SK-N-SH (cell line): Measurements from ENCODE around the gene SLAMF7. TPM values are rescaled to one million over a fixed set of nuclear protein-coding genes. Genes with fewer than 3 reads are reported as not detected.

Source experiments
- CTCF ChIA-PET: fragments of 300-600, 350-600 bp; formaldehyde crosslinking; extraction: SDS; loops from one replicate; lab custom pipeline; 2021; lab: Yijun Ruan, JAX
- POLR2A ChIA-PET: fragments of 350-600 bp; sonication (Branson Sonifier 250); formaldehyde crosslinking; extraction: SDS; loops from one replicate; lab custom pipeline; 2020; ENCODE audit warnings: antibody characterized with exemption, inconsistent platforms; lab: Yijun Ruan, JAX
- DNase-seq: peaks from one replicate; pipeline ENCODE4 v3.0.0; 2012
- H2AFZ ChIP-seq: fragments of 200-600 bp; sonication (generic); 2 replicates; pipeline ENCODE4 v1.8.1; 2016; ENCODE audit warnings: antibody characterized with exemption, mild to moderate bottlenecking, low read depth
- H3F3A ChIP-seq: fragments of 200-600 bp; sonication (generic); replicated peaks from 2 replicates; pipeline ENCODE3; 2016; ENCODE audit warnings: antibody characterized with exemption, mild to moderate bottlenecking; ENCODE audit not compliant: insufficient read depth
- H3K27ac ChIP-seq, 2 experiments: fragments of 200-500 bp in 1 of 2; fragments of 200-600 bp in 1 of 2; sonication (Bioruptor generic) in 1 of 2; sonication (generic), shearing (Covaris generic) in 1 of 2; 2 replicates each; pipeline versions ENCODE4 v1.5.1 to v1.6.1; 2014 to 2016; ENCODE audit warnings: low read depth in 2 of 2, inconsistent platforms in 1 of 2, low read length in 1 of 2, mild to moderate bottlenecking in 1 of 2, mixed read lengths in 1 of 2
- H3K27me3 ChIP-seq: fragments of 200-600 bp; sonication (generic), shearing (Covaris generic); 2 replicates; pipeline ENCODE4 v1.6.1; 2016; ENCODE audit warnings: mixed run types; ENCODE audit not compliant: insufficient read depth
- H3K36me3 ChIP-seq, 2 experiments: fragments of 200-500 bp in 1 of 2; fragments of 200-600 bp in 1 of 2; sonication (Bioruptor generic) in 1 of 2; sonication (generic) in 1 of 2; replicated peaks in 1 of 2; 2 replicates each; pipeline versions ENCODE3 to v1.5.1; 2014 to 2016; ENCODE audit warnings: low read length in 1 of 2, mild to moderate bottlenecking in 1 of 2; ENCODE audit not compliant: insufficient read depth in 2 of 2, control insufficient read depth in 1 of 2
- H3K4me1 ChIP-seq, 2 experiments: fragments of 200-500 bp in 1 of 2; fragments of 200-600 bp in 1 of 2; sonication (Bioruptor generic) in 1 of 2; sonication (generic), shearing (Covaris generic) in 1 of 2; 2 replicates each; pipeline versions ENCODE4 v1.5.1 to v1.6.1; 2014 to 2016; ENCODE audit warnings: low read depth in 1 of 2, low read length in 1 of 2, mixed run types in 1 of 2; ENCODE audit not compliant: insufficient read depth in 2 of 2, control insufficient read depth in 1 of 2
- H3K4me2 ChIP-seq: fragments of 200-600 bp; sonication (generic), shearing (Covaris generic); 2 replicates; pipeline ENCODE4 v1.6.1; 2017; ENCODE audit warnings: mixed run types
- H3K4me3 ChIP-seq, 2 experiments: fragments of 200-500 bp in 1 of 2; fragments of 200-600 bp in 1 of 2; sonication (Bioruptor generic) in 1 of 2; sonication (generic), shearing (Covaris generic) in 1 of 2; 2 replicates each; pipeline versions ENCODE4 v1.5.1 to v1.8.1; 2014 to 2016; ENCODE audit warnings: low read depth in 2 of 2, inconsistent platforms in 1 of 2, low read length in 1 of 2, mild to moderate bottlenecking in 1 of 2, mixed read lengths in 1 of 2, moderate library complexity in 1 of 2
- H3K79me2 ChIP-seq: fragments of 200-600 bp; sonication (generic); 2 replicates; pipeline ENCODE4 v1.8.1; 2017; ENCODE audit warnings: mild to moderate bottlenecking; ENCODE audit not compliant: insufficient read depth
- H3K9ac ChIP-seq: fragments of 200-600 bp; sonication (generic); 2 replicates; pipeline ENCODE4 v1.6.1; 2017; ENCODE audit warnings: mixed run types
- H3K9me2 ChIP-seq: fragments of 200-600 bp; sonication (generic); 2 replicates; pipeline ENCODE4 v1.6.1; 2017; ENCODE audit warnings: mixed run types
- H3K9me3 ChIP-seq: fragments of 200-600 bp; sonication (generic); 2 replicates; pipeline ENCODE4 v1.6.1; 2017; ENCODE audit warnings: mixed run types, mild to moderate bottlenecking, moderate library complexity
- H4K20me1 ChIP-seq: fragments of 200-600 bp; sonication (generic); 2 replicates; pipeline ENCODE4 v1.6.1; 2017; ENCODE audit warnings: mild to moderate bottlenecking, mixed run types; ENCODE audit not compliant: insufficient read depth
- CHD2 ChIP-seq: fragments of 150-350 bp; IDR thresholded peaks from 2 replicates; pipeline ENCODE4 v1.6.1; 2018; ENCODE audit warnings: low read length; ENCODE audit not compliant: partially characterized antibody
- ELF1 ChIP-seq: IDR thresholded peaks from 2 replicates; pipeline ENCODE4 v1.4.0; 2012
- FOXJ3 ChIP-seq: sonication (generic); formaldehyde crosslinking; IDR thresholded peaks from 2 replicates; pipeline ENCODE4 v1.5.1; 2020; ENCODE audit warnings: mild to moderate bottlenecking, missing genetic modification reagents
- GABPA ChIP-seq: IDR thresholded peaks from 2 replicates; pipeline ENCODE4 v1.4.0; 2012; ENCODE audit warnings: low read depth, mild to moderate bottlenecking
- SIN3A ChIP-seq: IDR thresholded peaks from 2 replicates; pipeline ENCODE4 v1.6.1; 2012; ENCODE audit warnings: low read depth, mild to moderate bottlenecking, low read length, moderate library complexity, borderline replicate concordance
- TAF1 ChIP-seq: IDR thresholded peaks from 2 replicates; pipeline ENCODE4 v1.6.1; 2012; ENCODE audit warnings: low read depth, mild to moderate bottlenecking, low read length, moderate library complexity, borderline replicate concordance
- TEAD4 ChIP-seq: IDR thresholded peaks from 2 replicates; pipeline ENCODE4 v1.4.0; 2012; ENCODE audit warnings: mild to moderate bottlenecking, borderline replicate concordance; ENCODE audit not compliant: insufficient read depth
- YY1 ChIP-seq: IDR thresholded peaks from 2 replicates; pipeline ENCODE4 v1.4.0; 2012; ENCODE audit warnings: low read depth, mild to moderate bottlenecking
- polyA plus RNA-seq, 3 experiments: library from polyadenylated mRNA; depleted of rRNA; stranded (reverse); fragments of >200 nt; gene quantifications; 2 replicates each; pipeline ENCODE4 v1.2.3, GENCODE V29; 2012
- TF ChIP-seq, protein P1 (sequence below): IDR thresholded peaks from 2 replicates; pipeline ENCODE4 v1.6.1; 2012; ENCODE audit warnings: mild to moderate bottlenecking, low read depth, low read length, moderate library complexity
- TF ChIP-seq, protein P2 (sequence below): fragments of 150-350 bp; IDR thresholded peaks from 2 replicates; pipeline ENCODE4 v1.6.1; 2016; ENCODE audit warnings: mild to moderate bottlenecking, low read depth, low read length
- TF ChIP-seq, protein P3 (sequence below): fragments of 200-600 bp; sonication (generic); IDR thresholded peaks from 2 replicates; pipeline ENCODE4 v1.6.1; 2017; ENCODE audit warnings: antibody characterized with exemption, mild to moderate bottlenecking, moderate library complexity

SLAMF7 gene
- polyA plus RNA-seq, 1 of the 3 experiments (the other 2 are of a cell fraction) = not detected

DNA sequence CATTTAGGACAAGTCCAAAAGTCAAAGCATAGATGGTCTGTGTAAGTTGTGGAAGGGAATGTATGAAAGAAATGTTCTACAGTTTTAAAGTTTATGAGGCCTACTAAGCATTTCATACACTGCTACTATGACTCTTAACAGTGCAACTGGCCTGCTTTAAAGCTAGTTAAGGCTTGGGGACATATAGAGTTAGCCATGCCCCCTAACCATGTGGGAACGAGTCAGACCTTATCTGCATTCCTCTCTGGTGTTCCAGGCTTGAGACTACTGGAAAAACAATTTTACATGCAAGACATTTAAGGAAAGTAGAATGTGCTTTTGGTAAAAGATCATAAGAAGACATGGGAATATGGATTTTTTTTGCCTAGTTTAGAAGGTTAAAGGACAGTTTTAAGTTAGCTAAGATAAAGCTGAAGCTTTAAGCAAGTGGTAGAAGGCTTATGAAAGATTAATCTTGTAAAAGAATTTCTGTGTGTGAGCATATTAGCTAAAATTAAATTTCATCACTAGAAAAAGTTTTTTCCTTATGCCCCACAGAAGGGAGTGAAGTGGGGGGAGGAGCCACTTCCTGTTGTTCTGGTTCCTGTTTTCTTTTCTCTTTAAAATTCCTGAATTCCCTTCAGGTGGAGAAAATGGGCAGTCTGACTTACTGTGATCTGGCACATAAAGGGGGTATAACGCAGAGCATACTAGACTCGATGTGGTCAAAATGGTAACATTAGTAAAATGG is 18.5 kb upstream of the SLAMF7 start (continued):
- TF ChIP-seq, protein P1, sequence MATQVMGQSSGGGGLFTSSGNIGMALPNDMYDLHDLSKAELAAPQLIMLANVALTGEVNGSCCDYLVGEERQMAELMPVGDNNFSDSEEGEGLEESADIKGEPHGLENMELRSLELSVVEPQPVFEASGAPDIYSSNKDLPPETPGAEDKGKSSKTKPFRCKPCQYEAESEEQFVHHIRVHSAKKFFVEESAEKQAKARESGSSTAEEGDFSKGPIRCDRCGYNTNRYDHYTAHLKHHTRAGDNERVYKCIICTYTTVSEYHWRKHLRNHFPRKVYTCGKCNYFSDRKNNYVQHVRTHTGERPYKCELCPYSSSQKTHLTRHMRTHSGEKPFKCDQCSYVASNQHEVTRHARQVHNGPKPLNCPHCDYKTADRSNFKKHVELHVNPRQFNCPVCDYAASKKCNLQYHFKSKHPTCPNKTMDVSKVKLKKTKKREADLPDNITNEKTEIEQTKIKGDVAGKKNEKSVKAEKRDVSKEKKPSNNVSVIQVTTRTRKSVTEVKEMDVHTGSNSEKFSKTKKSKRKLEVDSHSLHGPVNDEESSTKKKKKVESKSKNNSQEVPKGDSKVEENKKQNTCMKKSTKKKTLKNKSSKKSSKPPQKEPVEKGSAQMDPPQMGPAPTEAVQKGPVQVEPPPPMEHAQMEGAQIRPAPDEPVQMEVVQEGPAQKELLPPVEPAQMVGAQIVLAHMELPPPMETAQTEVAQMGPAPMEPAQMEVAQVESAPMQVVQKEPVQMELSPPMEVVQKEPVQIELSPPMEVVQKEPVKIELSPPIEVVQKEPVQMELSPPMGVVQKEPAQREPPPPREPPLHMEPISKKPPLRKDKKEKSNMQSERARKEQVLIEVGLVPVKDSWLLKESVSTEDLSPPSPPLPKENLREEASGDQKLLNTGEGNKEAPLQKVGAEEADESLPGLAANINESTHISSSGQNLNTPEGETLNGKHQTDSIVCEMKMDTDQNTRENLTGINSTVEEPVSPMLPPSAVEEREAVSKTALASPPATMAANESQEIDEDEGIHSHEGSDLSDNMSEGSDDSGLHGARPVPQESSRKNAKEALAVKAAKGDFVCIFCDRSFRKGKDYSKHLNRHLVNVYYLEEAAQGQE = no peak
- no peak for TF ChIP-seq YY1
- no peak for TF ChIP-seq CHD2
- no peak for TF ChIP-seq TAF1
- TF ChIP-seq, all 33 proteins: peak for 0

DNA sequence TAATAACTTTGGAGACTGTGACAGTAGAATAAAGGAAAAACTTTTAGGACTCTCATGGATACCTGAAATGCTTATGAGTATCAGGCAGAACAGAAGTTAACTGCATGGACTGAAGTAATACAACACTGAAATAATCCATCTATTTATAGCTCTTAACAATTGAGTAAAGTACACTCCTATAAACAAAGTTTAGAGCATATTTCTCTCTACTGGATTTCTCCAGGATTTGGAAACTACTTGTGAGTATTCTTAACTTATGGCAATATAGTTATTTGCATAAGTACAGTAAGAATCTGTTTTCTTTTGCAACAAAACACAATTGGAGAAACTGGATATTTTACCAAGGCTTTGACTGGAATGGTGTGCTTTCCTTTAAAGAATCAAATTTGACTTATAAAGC is 17.6 kb upstream of the SLAMF7 start:
- H3K4me2 ChIP-seq = no peak overlapping the region
- no peaks in the 10 kb centered on the region for H3K79me2 ChIP-seq
- no peaks in the 10 kb centered on the region for H3K9me2 ChIP-seq
- H3K4me1 ChIP-seq = no peaks in the 10 kb centered on the region
- H3K9me3 ChIP-seq = no peaks in the 10 kb centered on the region
- no peaks in the 10 kb centered on the region for H4K20me1 ChIP-seq
- ChIA-PET CTCF (no interaction called here), POLR2A (no interaction called here)
- no peak overlapping the region for H2AFZ ChIP-seq
- peaks cover 34% of the 10 kb centered on the region for H3K27me3 ChIP-seq
- no peaks in the 10 kb centered on the region for H3F3A ChIP-seq
- no peak for DNase-seq
- no peak overlapping the region for H3K4me3 ChIP-seq
- no peak overlapping the region for H3K27ac ChIP-seq
- H3K36me3 ChIP-seq = no peaks in the 10 kb centered on the region
- TF ChIP-seq SIN3A (no peak), ELF1 (no peak), GABPA (no peak), FOXJ3 (CRISPR knock-in tag) (no peak), TEAD4 (no peak)
- TF ChIP-seq, protein P2, sequence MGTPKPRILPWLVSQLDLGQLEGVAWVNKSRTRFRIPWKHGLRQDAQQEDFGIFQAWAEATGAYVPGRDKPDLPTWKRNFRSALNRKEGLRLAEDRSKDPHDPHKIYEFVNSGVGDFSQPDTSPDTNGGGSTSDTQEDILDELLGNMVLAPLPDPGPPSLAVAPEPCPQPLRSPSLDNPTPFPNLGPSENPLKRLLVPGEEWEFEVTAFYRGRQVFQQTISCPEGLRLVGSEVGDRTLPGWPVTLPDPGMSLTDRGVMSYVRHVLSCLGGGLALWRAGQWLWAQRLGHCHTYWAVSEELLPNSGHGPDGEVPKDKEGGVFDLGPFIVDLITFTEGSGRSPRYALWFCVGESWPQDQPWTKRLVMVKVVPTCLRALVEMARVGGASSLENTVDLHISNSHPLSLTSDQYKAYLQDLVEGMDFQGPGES = no peak
- TF ChIP-seq, protein P3, sequence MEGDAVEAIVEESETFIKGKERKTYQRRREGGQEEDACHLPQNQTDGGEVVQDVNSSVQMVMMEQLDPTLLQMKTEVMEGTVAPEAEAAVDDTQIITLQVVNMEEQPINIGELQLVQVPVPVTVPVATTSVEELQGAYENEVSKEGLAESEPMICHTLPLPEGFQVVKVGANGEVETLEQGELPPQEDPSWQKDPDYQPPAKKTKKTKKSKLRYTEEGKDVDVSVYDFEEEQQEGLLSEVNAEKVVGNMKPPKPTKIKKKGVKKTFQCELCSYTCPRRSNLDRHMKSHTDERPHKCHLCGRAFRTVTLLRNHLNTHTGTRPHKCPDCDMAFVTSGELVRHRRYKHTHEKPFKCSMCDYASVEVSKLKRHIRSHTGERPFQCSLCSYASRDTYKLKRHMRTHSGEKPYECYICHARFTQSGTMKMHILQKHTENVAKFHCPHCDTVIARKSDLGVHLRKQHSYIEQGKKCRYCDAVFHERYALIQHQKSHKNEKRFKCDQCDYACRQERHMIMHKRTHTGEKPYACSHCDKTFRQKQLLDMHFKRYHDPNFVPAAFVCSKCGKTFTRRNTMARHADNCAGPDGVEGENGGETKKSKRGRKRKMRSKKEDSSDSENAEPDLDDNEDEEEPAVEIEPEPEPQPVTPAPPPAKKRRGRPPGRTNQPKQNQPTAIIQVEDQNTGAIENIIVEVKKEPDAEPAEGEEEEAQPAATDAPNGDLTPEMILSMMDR = no peak
- H3K9ac ChIP-seq = no peak overlapping the region
